Measurements from ENCODE around the gene POGLUT3.

Gene POGLUT3

GRCh38 chr11:108498046-108498815, at the start of gene POGLUT3:
TSS of gene POGLUT3 (minus strand) at chr11:108498384. CDS start at chr11:108498366, 18 bp downstream.
- peak; percentile 74 for DNase-seq (ENCODE audit: low read depth)

- no peak for DNase-seq (ENCODE audit: low read depth)
These were observed 47.8 kb upstream of the POGLUT3 start for GRCh38 chr11:108545909-108546501.

- DNase-seq (ENCODE audit: low read depth), result no peak
These were observed 45.3 kb upstream of the POGLUT3 start for GRCh38 chr11:108543316-108543964.

DNA sequence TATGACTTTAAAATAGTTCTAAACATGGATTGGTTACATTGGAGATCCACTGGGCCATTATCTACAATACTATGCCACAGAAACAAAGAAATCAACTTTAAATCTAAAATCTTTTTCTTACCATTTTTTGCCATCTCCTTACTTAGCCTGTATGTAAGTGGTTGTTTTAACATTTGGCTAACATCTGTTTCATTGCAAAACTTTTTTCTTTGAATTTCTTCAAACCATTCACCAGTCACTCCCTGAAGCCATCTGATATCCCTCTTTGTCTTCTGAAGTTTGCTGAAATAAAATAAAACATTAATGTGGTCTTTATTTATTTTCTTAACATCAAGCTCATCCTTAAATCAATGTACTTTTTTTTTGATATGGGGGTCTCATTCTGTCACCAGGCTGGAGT, 43.3 kb upstream of the POGLUT3 start:
- no peak for DNase-seq (ENCODE audit: low read depth)

DNA sequence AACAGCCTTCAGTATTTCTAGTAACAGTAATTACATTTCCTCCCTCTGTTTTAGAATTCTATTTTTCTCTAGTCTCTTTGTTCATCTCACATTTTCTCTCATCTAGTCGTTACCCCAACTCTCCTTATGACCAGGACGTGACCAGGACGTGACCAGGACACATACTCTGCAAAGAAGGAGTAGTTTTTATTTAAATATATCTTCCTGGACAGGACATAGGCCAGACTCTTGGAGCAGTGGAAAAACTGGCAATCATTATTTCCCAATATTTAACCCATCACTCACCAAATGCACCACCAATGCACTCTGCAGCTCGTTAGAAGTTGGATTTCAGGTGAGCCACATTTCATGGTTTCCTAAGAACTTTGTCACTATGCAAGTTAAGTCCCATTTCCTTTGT, 40.3 kb upstream of the POGLUT3 start:
- DNase-seq (ENCODE audit: low read depth), result no peak

DNA sequence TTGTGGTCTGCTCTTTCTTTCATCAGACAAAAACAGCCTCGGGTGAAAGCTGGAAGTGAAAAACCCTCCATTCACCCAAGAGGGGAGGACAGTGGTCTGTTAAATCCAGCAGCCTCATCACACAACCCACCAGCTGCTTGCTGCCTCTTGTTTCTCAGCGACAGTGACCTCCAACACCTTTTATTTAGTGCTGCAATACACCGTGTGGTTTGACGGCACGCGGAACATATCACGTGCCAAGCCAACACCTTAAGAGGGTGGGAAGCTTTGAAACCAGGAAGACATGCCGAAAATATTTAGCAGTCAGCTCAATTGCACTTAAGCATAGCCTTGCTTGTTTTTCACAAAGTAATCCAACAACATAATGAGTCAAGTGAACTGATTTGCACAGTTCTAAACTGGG, 39.8 kb upstream of the POGLUT3 start:
- DNase-seq (ENCODE audit: low read depth), result no peak

DNA sequence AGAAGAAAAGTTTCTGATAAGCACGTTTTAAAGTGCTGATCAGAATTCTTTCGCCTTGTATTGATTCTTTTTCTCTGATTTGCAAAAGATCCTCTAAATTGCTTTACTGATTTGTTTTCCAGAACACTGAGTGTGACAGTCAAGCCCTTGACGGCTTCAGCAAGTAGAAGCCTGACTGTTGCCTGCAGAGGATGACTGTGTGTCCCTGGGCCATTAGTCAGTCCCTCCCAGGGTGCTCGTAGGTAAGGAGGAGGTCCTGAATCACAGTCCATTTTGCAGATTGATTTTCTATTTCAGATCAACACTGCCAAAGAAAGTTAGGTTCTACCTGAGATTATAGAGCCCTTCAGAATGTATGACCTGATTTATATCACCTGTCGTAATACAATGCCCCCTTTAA, 38.6 kb upstream of the POGLUT3 start:
- DNase-seq (ENCODE audit: low read depth), result peak; percentile 25

DNA sequence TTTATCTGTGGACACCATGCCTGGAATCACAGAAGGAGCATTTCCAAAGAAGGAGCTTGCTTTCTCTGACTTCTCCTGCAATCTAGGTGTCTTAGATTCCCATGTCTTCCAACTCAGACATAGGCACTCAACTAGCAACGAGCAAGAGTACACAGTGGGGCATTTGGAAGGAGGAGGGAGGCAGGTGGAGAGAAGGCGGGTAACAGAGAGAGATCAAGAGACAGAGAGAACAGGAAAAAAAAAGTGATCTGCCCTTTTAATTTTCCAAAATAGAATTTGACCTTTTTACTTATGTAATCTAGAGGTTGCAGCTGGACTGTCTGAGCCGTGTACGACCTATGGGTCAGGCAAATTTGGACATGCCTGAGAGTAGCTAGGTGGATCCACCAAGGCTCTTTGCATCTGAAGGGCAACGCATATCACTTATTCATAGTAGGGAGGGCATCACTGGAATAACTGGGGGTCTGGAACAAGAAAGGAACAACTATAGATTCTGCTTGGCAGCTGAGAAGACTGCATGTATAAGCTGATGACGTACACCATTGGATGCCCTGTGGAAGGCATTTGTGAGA, 37.3 kb upstream of the POGLUT3 start:
- DNase-seq (ENCODE audit: low read depth), result no peak

DNA sequence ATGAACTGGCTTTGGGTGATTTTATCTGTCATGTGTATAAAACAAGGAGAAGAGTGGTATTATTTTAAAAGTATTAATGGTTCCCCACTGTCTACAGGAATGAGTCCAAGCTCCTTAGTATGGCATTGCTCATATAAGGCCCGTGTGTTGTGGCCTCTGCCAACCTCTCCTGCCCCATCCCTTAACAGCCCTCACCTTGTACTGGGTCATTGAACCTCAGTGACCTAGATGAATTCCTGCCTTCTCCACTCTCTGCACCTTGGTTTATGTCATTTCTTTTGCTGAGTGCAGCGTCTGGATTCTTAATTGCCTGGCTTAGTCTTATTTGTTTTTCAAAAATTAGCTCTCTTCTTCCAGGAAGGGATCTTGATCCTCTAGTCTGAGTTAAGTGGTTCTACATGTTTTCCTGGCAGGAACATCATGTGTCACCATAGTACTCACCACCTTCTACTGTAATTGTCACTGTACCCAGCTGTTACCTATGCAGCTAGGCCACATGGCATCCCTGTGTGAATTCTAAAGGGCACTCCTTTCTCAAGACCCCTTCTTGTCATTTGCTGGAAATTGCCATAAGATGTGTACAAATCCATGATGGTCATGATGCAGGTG, 36.2 kb upstream of the POGLUT3 start:
- no peak for DNase-seq (ENCODE audit: low read depth)

- DNase-seq (ENCODE audit: low read depth), result no peak
These were observed 32.2 kb upstream of the POGLUT3 start for GRCh38 chr11:108530426-108530825.

DNA sequence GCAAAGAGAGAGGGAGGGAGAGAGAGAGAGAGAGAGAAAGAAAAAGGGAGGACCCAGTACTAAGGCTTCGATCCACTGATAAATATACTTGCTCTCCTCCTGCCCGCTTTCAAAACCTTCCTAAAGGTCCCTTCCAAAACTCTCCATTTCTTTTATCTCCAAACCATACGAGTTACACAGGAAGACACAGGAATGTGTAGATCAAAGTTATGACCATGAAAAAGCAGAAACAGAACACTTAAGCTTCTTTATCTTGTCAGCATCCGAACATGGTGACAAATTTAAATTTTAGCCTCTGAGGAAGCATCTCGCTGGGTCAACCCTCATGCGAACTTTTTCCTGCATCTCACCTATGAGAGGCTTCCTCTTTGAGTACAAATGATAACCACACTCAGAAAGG, 29.2 kb upstream of the POGLUT3 start:
- DNase-seq (ENCODE audit: low read depth), result no peak

DNA sequence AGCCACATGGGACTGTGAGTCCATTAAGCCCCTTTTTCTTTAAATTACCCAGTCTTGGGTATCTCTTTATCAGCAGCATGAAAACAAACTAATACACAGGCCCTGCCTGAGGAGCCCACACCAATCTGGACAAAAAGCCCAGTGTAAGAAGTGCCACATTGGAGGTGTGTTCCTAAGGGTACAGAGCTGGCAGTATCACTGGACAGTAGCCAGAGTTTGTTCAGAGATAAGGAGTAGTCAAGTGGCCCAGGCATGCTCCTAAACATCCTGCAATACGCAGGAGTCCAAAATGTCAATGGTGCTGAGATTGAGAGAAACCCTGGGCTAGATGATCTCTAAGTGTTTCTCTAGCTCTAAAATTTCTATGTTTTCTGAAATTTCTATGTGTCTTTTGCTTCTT, 27.0 kb upstream of the POGLUT3 start:
- DNase-seq (ENCODE audit: low read depth), result no peak

DNA sequence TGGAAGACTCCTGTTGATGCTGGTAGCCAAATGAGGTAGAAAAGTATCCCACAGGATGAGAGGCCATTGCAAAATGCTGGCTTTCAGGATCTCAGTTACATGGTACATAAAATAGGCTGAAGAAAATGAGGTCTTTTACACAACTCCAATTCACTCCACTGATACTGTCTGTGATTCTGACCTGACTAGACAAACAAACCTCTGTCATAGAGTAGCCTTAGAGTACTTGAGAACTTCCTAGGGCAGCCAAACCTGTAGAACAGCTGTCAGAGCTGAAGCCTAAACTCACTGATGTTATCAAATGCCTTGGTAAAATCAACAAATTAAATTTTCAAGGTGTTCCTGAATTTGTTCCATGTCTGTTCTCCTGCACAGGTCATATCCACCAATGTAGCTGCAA, 26.2 kb upstream of the POGLUT3 start:
- DNase-seq (ENCODE audit: low read depth), result no peak

DNA sequence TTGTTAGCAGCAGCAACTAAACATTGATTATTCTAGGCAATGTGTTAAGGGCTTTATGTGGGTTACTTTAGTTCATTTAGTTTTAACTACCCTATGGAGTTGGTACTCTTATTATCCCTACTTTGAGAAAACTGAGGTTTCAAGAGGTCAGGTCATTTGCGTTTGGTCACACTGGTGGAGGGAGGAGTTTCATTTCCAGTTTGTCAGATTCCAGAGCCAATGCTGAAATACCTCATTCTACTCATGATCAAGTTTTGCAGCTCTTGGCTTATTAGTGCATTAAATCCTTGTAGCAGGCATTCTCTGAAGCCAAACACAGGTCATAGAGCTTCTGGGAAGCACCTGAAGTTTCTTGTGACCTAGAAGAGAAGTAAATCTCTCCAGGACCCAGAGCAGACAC, 24.1 kb upstream of the POGLUT3 start:
- no peak for DNase-seq (ENCODE audit: low read depth)

DNA sequence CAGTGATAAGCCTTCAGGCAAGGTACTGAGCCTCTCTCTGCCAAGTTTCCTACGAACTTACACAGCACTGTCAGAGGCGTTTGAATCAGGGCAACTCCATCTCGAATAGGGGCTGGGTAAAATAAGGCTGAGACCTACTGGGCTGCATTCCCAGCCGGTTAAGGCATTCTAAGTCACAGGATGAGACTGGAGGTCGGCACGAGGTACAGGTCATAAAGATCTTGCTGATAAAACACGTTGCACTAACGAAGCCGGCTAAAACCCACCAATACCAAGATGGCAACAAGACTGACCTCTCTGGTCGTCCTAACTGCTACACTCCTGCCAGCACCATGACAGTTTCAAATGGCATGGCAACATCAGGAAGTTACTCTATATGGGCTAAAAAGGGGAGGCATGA, 20.4 kb upstream of the POGLUT3 start:
- DNase-seq (ENCODE audit: low read depth), result no peak

GRCh38 chr11:108516125-108516524, 17.9 kb upstream of the POGLUT3 start:
- no peak for DNase-seq (ENCODE audit: low read depth)

- DNase-seq (ENCODE audit: low read depth), result no peak
These were observed 14.5 kb upstream of the POGLUT3 start for GRCh38 chr11:108512708-108513107.

- DNase-seq (ENCODE audit: low read depth), result peak; percentile 70
These were observed 13.8 kb upstream of the POGLUT3 start for GRCh38 chr11:108511851-108512474.

- no peak for DNase-seq (ENCODE audit: low read depth)
These were observed 10.7 kb upstream of the POGLUT3 start for GRCh38 chr11:108508653-108509593.

- no peak for DNase-seq (ENCODE audit: low read depth)
These were observed 3.2 kb upstream of the POGLUT3 start for GRCh38 chr11:108501396-108501795.

DNA sequence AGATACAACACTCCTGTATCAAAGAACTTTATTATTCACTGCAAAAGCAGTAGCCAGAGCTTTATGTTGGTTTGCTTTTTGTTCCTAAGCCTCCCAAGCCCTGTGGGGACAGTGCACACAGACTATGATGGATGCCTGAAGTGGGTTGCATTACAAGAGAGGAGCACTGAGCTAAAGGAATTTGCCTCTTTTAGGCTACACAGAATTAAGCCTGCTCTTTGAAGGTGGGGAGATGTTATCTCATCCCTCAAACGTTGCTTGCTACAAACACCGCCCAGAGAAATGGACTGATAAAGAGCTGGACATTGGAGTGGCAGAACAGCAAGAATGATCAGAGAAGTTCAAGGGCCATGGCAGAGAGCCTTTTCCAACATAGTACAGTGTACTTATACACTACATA, 2.5 kb upstream of the POGLUT3 start:
- no peak for DNase-seq (ENCODE audit: low read depth)

Measured in ELR (cell line).